Mucosa of descending colon (tissue), 3 donors: ENCODE data around the gene THAP5. TPM values are rescaled to one million over a fixed set of nuclear protein-coding genes. Genes with fewer than 3 reads are reported as not detected.
"Not testable (repeated sequence)": the region's sequence is repeated elsewhere in the genome, so short reads cannot be mapped to it uniquely, and the experiment has no call there.

Experiments
- ATAC-seq: fragments of 200-7000 bp; cut with Tn5 transposase; one replicate; pipeline ENCODE4 v1.9.1; 2020; ENCODE audit warnings: mild to moderate bottlenecking, moderate library complexity
- DNase-seq, 3 donors: peaks; one replicate each; pipeline ENCODE4 v3.0.0-alpha.2; 2020
- H3K36me3 ChIP-seq: fragments of 200-600 bp; one replicate; pipeline ENCODE4 v1.8.0; 2021; ENCODE audit warnings: low read depth, mild to moderate bottlenecking
- H3K4me1 ChIP-seq: fragments of 200-600 bp; one replicate; pipeline ENCODE4 v1.8.0; 2021; ENCODE audit warnings: low read depth, mild to moderate bottlenecking
- H3K4me3 ChIP-seq: fragments of 200-600 bp; one replicate; pipeline ENCODE4 v1.8.0; 2021; ENCODE audit warnings: mild to moderate bottlenecking
- H3K9me3 ChIP-seq: fragments of 200-600 bp; one replicate; pipeline ENCODE4 v1.8.0; 2021; ENCODE audit warnings: mild to moderate bottlenecking
- CTCF ChIP-seq: fragments of 200-600 bp; IDR thresholded peaks from one replicate; pipeline ENCODE4 v1.8.0; 2022; ENCODE audit warnings: antibody characterized with exemption, mild to moderate bottlenecking
- intact Hi-C, 2 donors: fragments of 100-400 bp; cut with DNase I in 1 of 2; cut with micrococcal nuclease in 1 of 2; formaldehyde crosslinking; loops; one replicate each; pipeline versions ENCODE4 v1.11.0 to v1.11.1; 2022; cut with DNase I, micrococcal nuclease
- total RNA-seq, 3 donors: library from RNA; stranded (reverse); fragmentation: NEBNext Ultra II Directional in 2 of 3; extraction: Animal tissue kit (Norgen Biotek cat#: 25700) in 2 of 3; gene quantifications; one replicate each; pipeline versions ENCODE4 v1.2.1 to v1.2.4, GENCODE V29; 2021 to 2023
- donor health status: DM: no; HTN: no; CAD: no; lungs with moderate emphysema.
- donor health status: DM: no; HTN: no; CAD: no.
- donor health status: DM: no; HTN: yes; CAD: no.

The THAP5 gene
- total RNA-seq, 3 donors from 2014 or later: 19.6 to 26.2 (median 20.2) TPM

- DNase-seq: no peak
- Histone ChIP-seq H3K36me3 (no peaks in the 10 kb centered on the region), H3K4me3 (no peak overlapping the region), H3K4me1 (no peaks in the 10 kb centered on the region), H3K9me3 (peaks cover 20% of the 10 kb centered on the region)
- no peak for ATAC-seq
- intact Hi-C loops: no loop called here
- no peak for TF ChIP-seq CTCF
Observed at GRCh38 chr7:108559253-108559652, 10.3 kb downstream of the THAP5 start.

- intact Hi-C loops: no loop called here
Observed at GRCh38 chr7:108557617-108558016, 11.9 kb downstream of the THAP5 start.

GRCh38 chr7:108557191-108557590 lies 12.3 kb downstream of the THAP5 start:
- H3K4me3 ChIP-seq: no peak overlapping the region
- H3K36me3 ChIP-seq: no peaks in the 10 kb centered on the region
- no peak for ATAC-seq
- TF ChIP-seq CTCF: no peak
- intact Hi-C loops: no loop called here
- DNase-seq: no peak
- H3K9me3 ChIP-seq: peaks cover 20% of the 10 kb centered on the region
- H3K4me1 ChIP-seq: no peaks in the 10 kb centered on the region

More at GRCh38 chr7:108557617-108558016, 11.9 kb downstream of the THAP5 start:
- ATAC-seq: no peak
- DNase-seq: no peak
- Histone ChIP-seq H3K4me1 (no peaks in the 10 kb centered on the region), H3K36me3 (no peaks in the 10 kb centered on the region), H3K4me3 (no peak overlapping the region), H3K9me3 (peaks cover 20% of the 10 kb centered on the region)
- no peak for TF ChIP-seq CTCF

GRCh38 chr7:108556665-108557064 lies 12.8 kb downstream of the THAP5 start:
- H3K36me3 ChIP-seq, DNase-seq, H3K4me1 ChIP-seq, ATAC-seq, intact Hi-C loops, H3K4me3 ChIP-seq: not testable (repeated sequence)
- H3K9me3 ChIP-seq: peaks cover 20% of the 10 kb centered on the region

- intact Hi-C loops, H3K9me3 ChIP-seq, H3K4me1 ChIP-seq, DNase-seq, ATAC-seq, H3K36me3 ChIP-seq, H3K4me3 ChIP-seq: not testable (repeated sequence)
Observed at GRCh38 chr7:108548141-108548896, 21.2 kb downstream of the THAP5 start.

- H3K9me3 ChIP-seq: no peaks in the 10 kb centered on the region
- no peaks in the 10 kb centered on the region for H3K36me3 ChIP-seq
- no peak overlapping the region for H3K4me3 ChIP-seq
- H3K4me1 ChIP-seq: no peaks in the 10 kb centered on the region
- DNase-seq: no peak
- ATAC-seq: no peak
- TF ChIP-seq CTCF: no peak
- intact Hi-C loops: no loop called here
Observed at GRCh38 chr7:108541478-108541877, 28.0 kb downstream of the THAP5 start.

- H3K4me3 ChIP-seq, ATAC-seq, DNase-seq, H3K4me1 ChIP-seq, H3K36me3 ChIP-seq, H3K9me3 ChIP-seq, intact Hi-C loops: not testable (repeated sequence)
Observed at GRCh38 chr7:108538685-108539084, 30.8 kb downstream of the THAP5 start.

- H3K36me3 ChIP-seq, H3K9me3 ChIP-seq, H3K4me1 ChIP-seq, H3K4me3 ChIP-seq, DNase-seq, ATAC-seq, intact Hi-C loops: not testable (repeated sequence)
Observed at GRCh38 chr7:108538236-108538635, 31.3 kb downstream of the THAP5 start.
